DOHH2 (cell line): ENCODE results near the gene ORC3.

ENCODE experiments used
- EZH2phosphoT487 ChIP-seq: fragments of 200-600 bp; sonication (generic); IDR thresholded peaks from 2 replicates; pipeline ENCODE4 v1.6.1; 2017; ENCODE audit warnings: borderline replicate concordance, mild to moderate bottlenecking, antibody characterized with exemption, low read length, moderate library complexity, mixed read lengths
- TF ChIP-seq, protein P1 (sequence below): fragments of 200-600 bp; sonication (generic); IDR thresholded peaks from one replicate; pipeline ENCODE4 v1.5.1; 2014; ENCODE audit warnings: antibody characterized with exemption, mild to moderate bottlenecking, low read depth, low read length; ENCODE audit not compliant: poor library complexity, severe bottlenecking

DNA sequence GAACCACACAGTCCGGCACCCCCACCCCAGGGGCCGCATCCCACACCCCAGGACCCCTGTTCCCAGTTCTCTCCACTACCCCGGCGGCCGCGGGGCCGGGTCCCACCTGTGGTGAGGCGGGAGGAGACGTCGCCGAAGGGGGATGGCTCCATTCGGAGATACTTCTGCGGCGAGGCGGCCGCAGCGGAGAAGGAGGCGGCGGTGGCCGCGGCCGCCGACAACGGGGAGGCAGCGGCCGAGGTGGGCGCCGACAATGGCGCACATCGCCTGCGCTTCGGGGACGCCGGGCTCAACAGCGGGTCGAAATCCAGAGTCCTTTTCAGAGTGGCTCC lies 111.4 kb downstream of the ORC3 start:
- TF ChIP-seq, protein P1, sequence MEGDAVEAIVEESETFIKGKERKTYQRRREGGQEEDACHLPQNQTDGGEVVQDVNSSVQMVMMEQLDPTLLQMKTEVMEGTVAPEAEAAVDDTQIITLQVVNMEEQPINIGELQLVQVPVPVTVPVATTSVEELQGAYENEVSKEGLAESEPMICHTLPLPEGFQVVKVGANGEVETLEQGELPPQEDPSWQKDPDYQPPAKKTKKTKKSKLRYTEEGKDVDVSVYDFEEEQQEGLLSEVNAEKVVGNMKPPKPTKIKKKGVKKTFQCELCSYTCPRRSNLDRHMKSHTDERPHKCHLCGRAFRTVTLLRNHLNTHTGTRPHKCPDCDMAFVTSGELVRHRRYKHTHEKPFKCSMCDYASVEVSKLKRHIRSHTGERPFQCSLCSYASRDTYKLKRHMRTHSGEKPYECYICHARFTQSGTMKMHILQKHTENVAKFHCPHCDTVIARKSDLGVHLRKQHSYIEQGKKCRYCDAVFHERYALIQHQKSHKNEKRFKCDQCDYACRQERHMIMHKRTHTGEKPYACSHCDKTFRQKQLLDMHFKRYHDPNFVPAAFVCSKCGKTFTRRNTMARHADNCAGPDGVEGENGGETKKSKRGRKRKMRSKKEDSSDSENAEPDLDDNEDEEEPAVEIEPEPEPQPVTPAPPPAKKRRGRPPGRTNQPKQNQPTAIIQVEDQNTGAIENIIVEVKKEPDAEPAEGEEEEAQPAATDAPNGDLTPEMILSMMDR: no peak
- no peak for TF ChIP-seq EZH2phosphoT487
